ENCODE data around the gene BPIFB3. TPM values are rescaled to one million over a fixed set of nuclear protein-coding genes. Genes with fewer than 3 reads are reported as not detected.

BPIFB3 gene
- total and polyA plus RNA-seq, 2 of the 13 experiments (the other 11 are each of a cell fraction or from before 2014, with no cell fraction given), result 0.09 TPM; not detected in 1

- TF ChIP-seq ZBED4 (CRISPR knock-in tag; IDR thresholded peaks at IDR 0.05; ENCODE audit: borderline replicate concordance) (peak; percentile 93), KDM6A (CRISPR knock-in tag; IDR thresholded peaks at IDR 0.05; ENCODE audit: low read depth) (peak; percentile 89), ZNF639 (CRISPR knock-in tag; conservative IDR thresholded peaks at IDR 0.05) (peak; percentile 75; the same call in 1 of the 2 replicates), PHB2 (IDR thresholded peaks at IDR 0.05; ENCODE audit: partially characterized antibody) (no peak), ZNF253 (CRISPR knock-in tag; IDR thresholded peaks at IDR 0.05; ENCODE audit: borderline replicate concordance) (peak; percentile 85; the same call in 1 of the 2 replicates), SOX6 (IDR thresholded peaks at IDR 0.05) (no peak), SOX6 (CRISPR knock-in tag; IDR thresholded peaks at IDR 0.05) (peak; percentile 92), ZNF784 (CRISPR knock-in tag; IDR thresholded peaks at IDR 0.05; ENCODE audit: borderline replicate concordance) (peak; percentile 77; the same call in 1 of the 2 replicates), RNF219 (CRISPR knock-in tag; IDR thresholded peaks at IDR 0.05) (0 out of 2 replicates have a peak, but pooled peaks have one; percentile 14), ZSCAN25 (CRISPR knock-in tag; IDR thresholded peaks at IDR 0.05) (no peak; the same call in none of the 2 replicates), ETV5 (CRISPR knock-in tag; IDR thresholded peaks at IDR 0.05; ENCODE audit: borderline replicate concordance) (peak; percentile 99), ATF7-NPFF (CRISPR knock-in tag; IDR thresholded peaks at IDR 0.05; ENCODE audit: low read depth) (peak; percentile 55; the same call in 1 of the 2 replicates), MTERF4 (CRISPR knock-in tag; IDR thresholded peaks at IDR 0.05) (peak; percentile 82; the same call in 1 of the 2 replicates), ONECUT2 (CRISPR knock-in tag; IDR thresholded peaks at IDR 0.05) (peak; percentile 68), LRRFIP1 (CRISPR knock-in tag; conservative IDR thresholded peaks at IDR 0.05) (no peak), ZFY (CRISPR knock-in tag; IDR thresholded peaks at IDR 0.05) (peak; percentile 70)
These were observed 47.6 kb upstream of the BPIFB3 start (continued) for GRCh38 chr20:33005908-33006775.
